GM23338 (cell line): ENCODE results near the gene IRF5. TPM values are rescaled to one million over a fixed set of nuclear protein-coding genes. Genes with fewer than 3 reads are reported as not detected.
A peak's percentile ranks its signal among the peaks of the same experiment; 100 is the strongest.

Experiments used
- ATAC-seq: fragments of 200-7000 bp; cut with Tn5 transposase; 3 replicates; pipeline ENCODE4 v1.9.1; 2020
- DNase-seq: peaks from one replicate; pipeline ENCODE4 v3.0.0-alpha.2; 2015; ENCODE audit warnings: low spot score
- H2AFZ ChIP-seq: fragments of 200-600 bp; sonication (generic); 2 replicates; pipeline ENCODE4 v1.8.0; 2016; ENCODE audit warnings: antibody characterized with exemption, mild to moderate bottlenecking, moderate library complexity
- H3F3A ChIP-seq: fragments of 200-600 bp; sonication (generic); replicated peaks from 2 replicates; pipeline ENCODE4 v1.8.0; 2017; ENCODE audit warnings: antibody characterized with exemption, mixed run types, low read depth
- H3K27ac ChIP-seq: fragments of 200-600 bp; sonication (generic); 2 replicates; pipeline ENCODE4 v1.6.1; 2016; ENCODE audit warnings: low read depth
- H3K27me3 ChIP-seq: fragments of 200-600 bp; sonication (generic); 2 replicates; pipeline ENCODE4 v1.8.0; 2016; ENCODE audit warnings: mild to moderate bottlenecking, mixed run types, moderate library complexity; ENCODE audit not compliant: insufficient read depth
- H3K36me3 ChIP-seq: fragments of 200-600 bp; sonication (generic); 2 replicates; pipeline ENCODE4 v1.8.0; 2016; ENCODE audit warnings: mild to moderate bottlenecking; ENCODE audit not compliant: insufficient read depth
- H3K4me1 ChIP-seq: fragments of 200-600 bp; sonication (generic); 2 replicates; pipeline ENCODE4 v1.8.0; 2016; ENCODE audit warnings: mild to moderate bottlenecking, moderate library complexity; ENCODE audit not compliant: insufficient read depth
- H3K4me2 ChIP-seq: fragments of 200-600 bp; sonication (generic); 2 replicates; pipeline ENCODE4 v1.7.1; 2017; ENCODE audit warnings: mixed run types
- H3K4me3 ChIP-seq: fragments of 200-600 bp; sonication (generic); 2 replicates; pipeline ENCODE4 v1.6.1; 2016; ENCODE audit warnings: mixed run types
- H3K79me2 ChIP-seq: fragments of 200-600 bp; sonication (generic); replicated peaks from 2 replicates; pipeline ENCODE4 v1.8.0; 2017; ENCODE audit warnings: mild to moderate bottlenecking; ENCODE audit not compliant: insufficient read depth
- H3K9me2 ChIP-seq: fragments of 200-600 bp; sonication (generic); 2 replicates; pipeline ENCODE4 v1.8.0; 2017; ENCODE audit not compliant: insufficient read depth
- H4K20me1 ChIP-seq: fragments of 200-600 bp; sonication (generic); replicated peaks from 2 replicates; pipeline ENCODE4 v1.8.0; 2017; ENCODE audit warnings: mild to moderate bottlenecking; ENCODE audit not compliant: insufficient read depth
- H3K27ac Mint-ChIP-seq: 2 replicates; pipeline ENCODE4 v1.8.0; 2020; ENCODE audit warnings: inconsistent platforms, mild to moderate bottlenecking, moderate library complexity, mixed read lengths
- H3K27me3 Mint-ChIP-seq: 3 replicates; pipeline ENCODE4 v1.8.0; 2022; ENCODE audit warnings: low read depth, mild to moderate bottlenecking, moderate library complexity, mixed read lengths, inconsistent platforms; ENCODE audit not compliant: insufficient read depth, poor library complexity
- H3K36me3 Mint-ChIP-seq: 3 replicates; pipeline ENCODE4 v1.8.0; 2021; ENCODE audit warnings: low read depth, mild to moderate bottlenecking, inconsistent platforms, moderate library complexity, mixed read lengths
- H3K4me1 Mint-ChIP-seq: 3 replicates; pipeline ENCODE4 v1.8.0; 2020; ENCODE audit warnings: mild to moderate bottlenecking, inconsistent platforms, mixed read lengths
- H3K4me3 Mint-ChIP-seq: 3 replicates; pipeline ENCODE4 v1.8.0; 2021; ENCODE audit warnings: moderate library complexity, mild to moderate bottlenecking, inconsistent platforms, mixed read lengths
- H3K9me3 Mint-ChIP-seq: 3 replicates; pipeline ENCODE4 v1.8.0; 2020; ENCODE audit warnings: moderate library complexity, mild to moderate bottlenecking, inconsistent platforms, mixed read lengths
- CREB1 ChIP-seq: fragments of 250-450 bp; sonication (Bioruptor Pico); IDR thresholded peaks from 2 replicates; pipeline ENCODE4 v1.5.0; 2020; ENCODE audit warnings: low read depth, mild to moderate bottlenecking, moderate library complexity
- CTCF ChIP-seq, 2 experiments: fragments of 200-600 bp in 1 of 2; sonication (generic) in 1 of 2; conservative IDR thresholded peaks; 2 replicates each; pipeline versions ENCODE4 v1.5.1 to v1.6.1; 2016 to 2017; ENCODE audit warnings: antibody characterized with exemption in 2 of 2, low read depth in 2 of 2, mild to moderate bottlenecking in 2 of 2, moderate library complexity in 1 of 2
- ETS1 ChIP-seq: IDR thresholded peaks from 2 replicates; pipeline ENCODE4 v1.6.1; 2016; ENCODE audit warnings: antibody characterized with exemption
- EZH2 ChIP-seq: fragments of 200-600 bp; sonication (generic); IDR thresholded peaks from one replicate; pipeline ENCODE4 v1.8.0; 2017; ENCODE audit warnings: antibody characterized with exemption, mild to moderate bottlenecking, low read depth; ENCODE audit not compliant: unreplicated experiment
- EZH2phosphoT487 ChIP-seq: fragments of 200-600 bp; sonication (generic); IDR thresholded peaks from one replicate; pipeline ENCODE4 v1.8.1; 2018; ENCODE audit warnings: antibody characterized with exemption; ENCODE audit not compliant: unreplicated experiment
- JUNB ChIP-seq: IDR thresholded peaks from one replicate; pipeline ENCODE4 v1.6.1; 2016; ENCODE audit warnings: antibody characterized with exemption; ENCODE audit not compliant: unreplicated experiment
- NANOG ChIP-seq: IDR thresholded peaks from 2 replicates; pipeline ENCODE4 v1.6.1; 2016; ENCODE audit warnings: antibody characterized with exemption, borderline replicate concordance
- POLR2AphosphoS5 ChIP-seq: IDR thresholded peaks from 2 replicates; pipeline ENCODE4 v1.6.1; 2016; ENCODE audit warnings: antibody characterized with exemption, low read depth
- REST ChIP-seq: IDR thresholded peaks from one replicate; pipeline ENCODE4 v1.6.1; 2018; ENCODE audit warnings: antibody characterized with exemption; ENCODE audit not compliant: unreplicated experiment
- STAT1 ChIP-seq: IDR thresholded peaks from one replicate; pipeline ENCODE4 v1.6.1; 2016; ENCODE audit warnings: antibody characterized with exemption; ENCODE audit not compliant: unreplicated experiment
- ZNF114 ChIP-seq: fragments of 250-450 bp; sonication (Bioruptor Pico); IDR thresholded peaks from 2 replicates; pipeline ENCODE4 v1.5.0; 2020; ENCODE audit warnings: mild to moderate bottlenecking, moderate library complexity
- ZNF331 ChIP-seq: fragments of 250-450 bp; sonication (Bioruptor Pico); IDR thresholded peaks from 2 replicates; pipeline ENCODE4 v1.5.0; 2020; ENCODE audit warnings: low read depth, mild to moderate bottlenecking, moderate library complexity
- ZNF462 ChIP-seq: fragments of 250-450 bp; sonication (Bioruptor Pico); IDR thresholded peaks from 2 replicates; pipeline ENCODE4 v1.5.0; 2020; ENCODE audit warnings: mild to moderate bottlenecking, moderate library complexity
- polyA plus RNA-seq: library from polyadenylated mRNA; unstranded; fragments of >200 nt; fragmentation: Nextera tagmentation; extraction: Ambion mirVana; gene quantifications from 2 replicates; pipeline ENCODE4 v1.2.1, GENCODE V29; 2016
- total RNA-seq: library from RNA; depleted of rRNA; stranded (reverse); fragments of >200 nt; shearing (Covaris generic); gene quantifications from 2 replicates; pipeline ENCODE4 v1.2.3, GENCODE V29; 2014

The IRF5 gene
- total and polyA plus RNA-seq, 2 experiments from 2014 or later, result 0.37 to 3.7 TPM

- no peak overlapping the region for H2AFZ ChIP-seq
- no peak for DNase-seq
- no peak for ATAC-seq
- H3K79me2 ChIP-seq, result peaks cover 8% of the 10 kb centered on the region; the same call in 1 of the 2 replicates
- H3K27ac ChIP-seq, result peak overlapping the region; percentile 69; the same call in 1 of the 2 replicates
- H3K27me3 Mint-ChIP-seq, result no peaks in the 10 kb centered on the region
- no peaks in the 10 kb centered on the region for H3K4me1 ChIP-seq
- H3K4me3 ChIP-seq, result no peak overlapping the region
- peaks cover 39% of the 10 kb centered on the region for H3K36me3 Mint-ChIP-seq
- H3K9me3 Mint-ChIP-seq, result no peaks in the 10 kb centered on the region
- no peak overlapping the region for H3K4me3 Mint-ChIP-seq
- H3K36me3 ChIP-seq, result peaks cover 42% of the 10 kb centered on the region
- no peaks in the 10 kb centered on the region for H3K9me2 ChIP-seq
- no peak overlapping the region for H3K27ac Mint-ChIP-seq
- TF ChIP-seq JUNB (no peak), NANOG (no peak), ZNF331 (CRISPR knock-in tag) (no peak), EZH2 (no peak), ZNF462 (CRISPR knock-in tag) (no peak), POLR2AphosphoS5 (no peak), CTCF (conservative IDR thresholded peaks at IDR 0.05; ENCODE audit: low read depth in 2 of 2) (no peak), STAT1 (no peak), REST (no peak), EZH2phosphoT487 (no peak), CREB1 (CRISPR knock-in tag) (no peak), ETS1 (no peak), ZNF114 (CRISPR knock-in tag) (no peak)
- no peaks in the 10 kb centered on the region for H3K4me1 Mint-ChIP-seq
- H3K27me3 ChIP-seq, result no peaks in the 10 kb centered on the region
- no peak overlapping the region for H3K4me2 ChIP-seq
- no peaks in the 10 kb centered on the region for H3F3A ChIP-seq
- H4K20me1 ChIP-seq, result peaks cover 16% of the 10 kb centered on the region
Observed at GRCh38 chr7:128997181-128997580, 59.5 kb downstream of the IRF5 start.
